ENCODE data around the gene MYO15A. TPM values are rescaled to one million over a fixed set of nuclear protein-coding genes. Genes with fewer than 3 reads are reported as not detected.

MYO15A gene
- total RNA-seq, 2 donors from 2014 or later, result 2.3 to 6.1 TPM

DNA sequence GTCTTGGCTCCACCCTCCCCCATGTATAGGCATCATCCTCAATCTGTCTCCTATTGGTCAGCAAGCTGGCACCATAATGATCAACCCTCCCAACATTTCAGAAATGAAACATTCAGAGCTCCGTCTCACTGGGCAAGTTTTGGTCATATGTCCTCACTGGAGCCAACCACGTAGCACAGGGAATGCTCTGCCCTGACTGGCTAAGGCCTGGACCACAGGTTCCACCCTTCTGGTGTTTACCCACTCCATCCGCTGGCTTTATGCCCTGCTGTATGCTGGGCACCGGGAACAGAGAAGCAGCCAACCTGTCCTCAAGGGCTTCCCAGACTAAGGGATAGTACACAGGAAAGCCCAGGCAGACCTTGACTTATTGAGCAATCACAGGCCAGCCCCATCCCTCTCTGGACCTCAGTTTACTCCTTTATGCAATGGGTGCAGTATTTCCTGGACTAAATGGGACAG is 20.5 kb downstream of the MYO15A start:
- no peak overlapping the region for H3K4me3 ChIP-seq
- DNase-seq (ENCODE audit: low spot score), result no peak
- ATAC-seq (ENCODE audit: insufficient number of reproducible peaks, low FRiP score, low read depth), result no peak

DNA sequence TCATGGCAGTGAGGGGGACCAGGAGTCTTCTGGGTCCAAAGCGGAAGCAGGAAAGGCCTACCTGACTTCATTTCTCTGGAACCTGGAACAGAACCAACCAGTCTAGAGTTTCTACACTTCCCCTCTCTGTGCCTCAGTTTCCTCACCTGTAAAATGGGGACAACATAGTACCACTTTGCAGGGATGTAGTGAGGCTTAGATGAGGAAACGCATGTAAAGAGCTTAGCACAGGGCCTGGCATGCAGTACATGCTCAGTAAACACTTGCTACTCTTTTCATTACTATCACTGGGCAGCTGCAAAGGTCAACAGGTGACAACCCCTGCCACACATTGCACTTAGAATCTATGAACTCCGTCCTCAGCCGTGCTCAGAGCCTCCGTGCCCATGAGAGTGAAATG is 24.2 kb downstream of the MYO15A start:
- TF ChIP-seq, protein P1, sequence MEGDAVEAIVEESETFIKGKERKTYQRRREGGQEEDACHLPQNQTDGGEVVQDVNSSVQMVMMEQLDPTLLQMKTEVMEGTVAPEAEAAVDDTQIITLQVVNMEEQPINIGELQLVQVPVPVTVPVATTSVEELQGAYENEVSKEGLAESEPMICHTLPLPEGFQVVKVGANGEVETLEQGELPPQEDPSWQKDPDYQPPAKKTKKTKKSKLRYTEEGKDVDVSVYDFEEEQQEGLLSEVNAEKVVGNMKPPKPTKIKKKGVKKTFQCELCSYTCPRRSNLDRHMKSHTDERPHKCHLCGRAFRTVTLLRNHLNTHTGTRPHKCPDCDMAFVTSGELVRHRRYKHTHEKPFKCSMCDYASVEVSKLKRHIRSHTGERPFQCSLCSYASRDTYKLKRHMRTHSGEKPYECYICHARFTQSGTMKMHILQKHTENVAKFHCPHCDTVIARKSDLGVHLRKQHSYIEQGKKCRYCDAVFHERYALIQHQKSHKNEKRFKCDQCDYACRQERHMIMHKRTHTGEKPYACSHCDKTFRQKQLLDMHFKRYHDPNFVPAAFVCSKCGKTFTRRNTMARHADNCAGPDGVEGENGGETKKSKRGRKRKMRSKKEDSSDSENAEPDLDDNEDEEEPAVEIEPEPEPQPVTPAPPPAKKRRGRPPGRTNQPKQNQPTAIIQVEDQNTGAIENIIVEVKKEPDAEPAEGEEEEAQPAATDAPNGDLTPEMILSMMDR (IDR thresholded peaks at IDR 0.05), result no peak
- no peak overlapping the region for H3K4me3 ChIP-seq
- no peak for DNase-seq (ENCODE audit: low spot score)
- no peak for ATAC-seq (ENCODE audit: insufficient number of reproducible peaks, low FRiP score, low read depth)
- H3K9me3 ChIP-seq, result no peaks in the 10 kb centered on the region
- no peaks in the 10 kb centered on the region for H3K36me3 ChIP-seq
- no peak overlapping the region for H3K27ac ChIP-seq
- no peaks in the 10 kb centered on the region for H3K4me1 ChIP-seq (ENCODE audit: control insufficient read depth in 1 of 2, low read depth in 2 of 2)
- no peaks in the 10 kb centered on the region for H3K27me3 ChIP-seq (replicated peaks; ENCODE audit: insufficient read depth)

More for the DNA sequence above, 20.5 kb downstream of the MYO15A start:
- TF ChIP-seq, protein P1 (IDR thresholded peaks at IDR 0.05), result no peak
- no peaks in the 10 kb centered on the region for H3K27me3 ChIP-seq (replicated peaks; ENCODE audit: insufficient read depth)
- H3K36me3 ChIP-seq, result no peaks in the 10 kb centered on the region
- no peaks in the 10 kb centered on the region for H3K4me1 ChIP-seq (ENCODE audit: control insufficient read depth in 1 of 2, low read depth in 2 of 2)
- H3K27ac ChIP-seq, result no peak overlapping the region
- H3K9me3 ChIP-seq, result no peaks in the 10 kb centered on the region

DNA sequence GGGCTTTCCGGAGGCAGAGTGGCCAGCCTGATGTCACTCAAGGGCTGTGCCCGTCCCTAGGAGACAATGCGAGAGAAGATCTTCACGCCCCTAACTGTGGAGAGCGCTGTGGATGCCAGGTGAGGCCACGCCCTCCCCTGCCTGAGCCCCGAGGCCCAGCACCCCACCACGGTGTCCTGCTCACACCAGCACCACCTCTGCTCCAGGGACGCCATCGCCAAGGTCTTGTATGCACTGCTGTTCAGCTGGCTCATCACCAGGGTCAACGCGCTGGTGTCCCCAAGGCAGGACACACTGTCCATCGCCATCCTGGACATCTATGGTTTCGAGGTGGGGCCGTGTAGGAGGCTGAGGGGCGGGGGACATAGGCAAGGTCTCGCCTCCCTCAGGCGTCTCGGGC is 27.8 kb downstream of the MYO15A start:
- H3K27me3 ChIP-seq (replicated peaks; ENCODE audit: insufficient read depth), result no peaks in the 10 kb centered on the region
- H3K4me1 ChIP-seq (ENCODE audit: control insufficient read depth in 1 of 2, low read depth in 2 of 2), result peaks cover 0 to 5% of the 10 kb centered on the region in 2 donors
- TF ChIP-seq, protein P1 (IDR thresholded peaks at IDR 0.05), result no peak
- DNase-seq (ENCODE audit: low spot score), result no peak
- H3K9me3 ChIP-seq, result no peaks in the 10 kb centered on the region
- no peak for ATAC-seq (ENCODE audit: insufficient number of reproducible peaks, low FRiP score, low read depth)
- H3K36me3 ChIP-seq, result no peaks in the 10 kb centered on the region
- no peak overlapping the region for H3K27ac ChIP-seq
- H3K4me3 ChIP-seq, result no peak overlapping the region

DNA sequence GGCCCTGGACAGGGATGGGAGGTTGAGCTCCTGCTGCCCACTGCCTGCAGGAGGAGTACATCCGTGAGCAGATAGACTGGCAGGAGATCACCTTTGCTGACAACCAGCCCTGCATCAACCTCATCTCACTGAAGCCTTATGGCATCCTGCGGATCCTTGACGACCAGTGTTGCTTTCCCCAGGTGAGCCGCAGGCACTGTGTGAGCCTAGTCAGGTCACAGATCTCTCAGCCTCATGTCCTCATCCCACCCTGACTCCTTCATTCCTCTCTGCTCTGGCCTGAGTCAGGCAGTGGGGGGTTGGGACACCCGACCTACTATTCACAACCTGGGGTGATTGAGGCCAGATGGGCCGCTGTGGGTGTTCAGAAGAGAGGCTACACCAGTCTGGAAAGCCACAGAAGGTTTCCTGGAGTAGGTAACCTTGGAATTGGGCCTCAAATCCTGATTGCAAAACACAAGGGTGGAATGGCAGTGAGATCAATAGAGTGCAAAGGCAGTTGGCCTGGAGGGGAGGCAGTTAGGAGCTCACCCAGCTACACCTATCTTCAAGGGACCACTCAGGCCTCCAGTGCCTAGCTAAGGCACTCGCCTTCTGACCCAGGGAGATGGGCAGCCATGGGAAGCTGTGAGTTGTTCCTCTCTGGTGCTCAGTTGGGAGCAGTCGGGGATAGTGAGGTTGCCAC is 29.7 kb downstream of the MYO15A start:
- no peak for ATAC-seq (ENCODE audit: insufficient number of reproducible peaks, low FRiP score, low read depth)
- DNase-seq (ENCODE audit: low spot score), result no peak
- Histone ChIP-seq H3K9me3 (no peaks in the 10 kb centered on the region), H3K4me3 (no peak overlapping the region), H3K27me3 (replicated peaks; ENCODE audit: insufficient read depth) (no peaks in the 10 kb centered on the region), H3K27ac (no peak overlapping the region), H3K4me1 (ENCODE audit: control insufficient read depth in 1 of 2, low read depth in 2 of 2) (peaks cover 0 to 5% of the 10 kb centered on the region in 2 donors), H3K36me3 (no peaks in the 10 kb centered on the region)
- TF ChIP-seq, protein P1 (IDR thresholded peaks at IDR 0.05), result no peak

DNA sequence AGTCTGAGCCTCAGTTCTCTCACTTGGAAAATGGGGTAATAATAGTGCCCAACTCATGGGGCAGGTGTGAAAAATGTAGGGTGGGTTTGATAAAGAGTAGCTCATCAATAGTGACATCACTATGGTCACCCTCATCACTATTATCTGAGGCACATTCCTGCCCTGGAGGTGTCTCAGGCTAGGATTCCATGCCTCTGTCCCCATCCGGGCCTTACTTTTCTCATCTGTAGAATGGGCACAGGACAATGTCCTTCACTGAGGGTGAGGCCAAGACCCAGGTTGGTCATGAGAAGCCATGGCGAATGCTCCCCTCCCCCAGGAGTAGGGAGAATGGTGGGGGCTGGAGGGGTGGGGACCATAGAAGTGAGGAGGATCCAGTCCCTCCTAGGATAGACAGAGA is 30.5 kb downstream of the MYO15A start:
- no peak overlapping the region for H3K27ac ChIP-seq
- no peak for ATAC-seq (ENCODE audit: insufficient number of reproducible peaks, low FRiP score, low read depth)
- H3K9me3 ChIP-seq, result no peaks in the 10 kb centered on the region
- DNase-seq (ENCODE audit: low spot score), result no peak
- no peaks in the 10 kb centered on the region for H3K27me3 ChIP-seq (replicated peaks; ENCODE audit: insufficient read depth)
- no peak overlapping the region for H3K4me3 ChIP-seq
- TF ChIP-seq, protein P1 (IDR thresholded peaks at IDR 0.05), result no peak
- peaks cover 0 to 5% of the 10 kb centered on the region in 2 donors for H3K4me1 ChIP-seq (ENCODE audit: control insufficient read depth in 1 of 2, low read depth in 2 of 2)
- H3K36me3 ChIP-seq, result no peaks in the 10 kb centered on the region
